OCI-LY3 (cell line): ENCODE results near the gene SORBS1.

Experiments used
- H2AFZ ChIP-seq: fragments of 200-600, 300-600 bp; shearing (Covaris generic); 2 replicates; pipeline ENCODE4 v1.6.0; 2014; ENCODE audit warnings: antibody characterized with exemption, low read depth, low read length
- H3K27ac ChIP-seq: fragments of 200-600, 300-600 bp; sonication (generic); 2 replicates; pipeline ENCODE4 v1.5.1; 2014; ENCODE audit warnings: mild to moderate bottlenecking, low read length, moderate library complexity, mixed read lengths
- H3K27me3 ChIP-seq: fragments of 200-600, 300-600 bp; sonication (generic); 2 replicates; pipeline ENCODE4 v1.6.1; 2014; ENCODE audit warnings: low read depth, low read length, mixed read lengths
- H3K36me3 ChIP-seq: fragments of 200-600, 300-600 bp; sonication (generic); replicated peaks from 2 replicates; pipeline ENCODE3; 2014; ENCODE audit warnings: low read depth, low read length, mixed read lengths
- H3K4me1 ChIP-seq: fragments of 300-600, 200-600 bp; sonication (generic); 2 replicates; pipeline ENCODE4 v1.6.1; 2014; ENCODE audit warnings: low read length, mixed read lengths
- H3K4me2 ChIP-seq: fragments of 200-600, 300-600 bp; sonication (generic); 2 replicates; pipeline ENCODE4 v1.6.1; 2014; ENCODE audit warnings: low read length, mixed read lengths
- H3K4me3 ChIP-seq: fragments of 300-600, 200-600 bp; sonication (generic); 2 replicates; pipeline ENCODE4 v1.5.1; 2014; ENCODE audit warnings: antibody characterized with exemption, mild to moderate bottlenecking, low read length, moderate library complexity
- H3K79me2 ChIP-seq: fragments of 300-600, 200-600 bp; shearing (Covaris generic); 2 replicates; pipeline ENCODE4 v1.6.1; 2014; ENCODE audit warnings: mild to moderate bottlenecking, low read length, mixed read lengths
- H3K9ac ChIP-seq: fragments of 300-600, 200-600 bp; shearing (Covaris generic); 2 replicates; pipeline ENCODE4 v1.6.0; 2014; ENCODE audit warnings: mild to moderate bottlenecking, low read length, moderate library complexity
- H3K9me3 ChIP-seq: fragments of 200-600, 300-600 bp; shearing (Covaris generic); 2 replicates; pipeline ENCODE4 v1.6.1; 2014; ENCODE audit warnings: low read length, mixed read lengths; ENCODE audit not compliant: insufficient read depth
- H4K20me1 ChIP-seq: fragments of 200-600, 300-600 bp; sonication (generic); 2 replicates; pipeline ENCODE4 v1.6.1; 2016; ENCODE audit warnings: low read length, mixed read lengths; ENCODE audit not compliant: insufficient read depth
- CTCF ChIP-seq: fragments of 200-600, 300-600 bp; sonication (generic); IDR thresholded peaks from 2 replicates; pipeline ENCODE4 v1.5.1; 2014; ENCODE audit warnings: antibody characterized with exemption, low read length, low read depth
- EZH2phosphoT487 ChIP-seq: fragments of 200-600 bp; shearing (Covaris generic); IDR thresholded peaks from 2 replicates; pipeline ENCODE4 v1.6.1; 2018; ENCODE audit warnings: antibody characterized with exemption, mixed run types, low read depth

SORBS1 gene

GRCh38 chr10:95451568-95452524 is 109.3 kb downstream of the SORBS1 start:
- H3K4me1 ChIP-seq: no peaks in the 10 kb centered on the region
- TF ChIP-seq CTCF (no peak), EZH2phosphoT487 (no peak)
- H3K27ac ChIP-seq: no peak overlapping the region
- no peak overlapping the region for H3K4me3 ChIP-seq
- H2AFZ ChIP-seq: no peak overlapping the region
- H3K79me2 ChIP-seq: no peaks in the 10 kb centered on the region
- no peaks in the 10 kb centered on the region for H4K20me1 ChIP-seq
- no peaks in the 10 kb centered on the region for H3K36me3 ChIP-seq
- no peak overlapping the region for H3K9ac ChIP-seq
- peaks cover 5% of the 10 kb centered on the region; the same call in 1 of the 2 replicates for H3K27me3 ChIP-seq
- no peaks in the 10 kb centered on the region for H3K9me3 ChIP-seq
- H3K4me2 ChIP-seq: no peak overlapping the region

- TF ChIP-seq CTCF (no peak), EZH2phosphoT487 (no peak)
- H3K27ac ChIP-seq: no peak overlapping the region
- peaks cover 3% of the 10 kb centered on the region; the same call in 1 of the 2 replicates for H3K27me3 ChIP-seq
- no peak overlapping the region for H3K4me3 ChIP-seq
- no peaks in the 10 kb centered on the region for H3K79me2 ChIP-seq
- H3K4me1 ChIP-seq: no peaks in the 10 kb centered on the region
- no peak overlapping the region for H3K4me2 ChIP-seq
- H4K20me1 ChIP-seq: no peaks in the 10 kb centered on the region
- no peaks in the 10 kb centered on the region for H3K9me3 ChIP-seq
- H3K9ac ChIP-seq: no peak overlapping the region
- H2AFZ ChIP-seq: no peak overlapping the region
- H3K36me3 ChIP-seq: no peaks in the 10 kb centered on the region
These were observed 110.0 kb downstream of the SORBS1 start for GRCh38 chr10:95451150-95451549.

- no peak overlapping the region for H3K9ac ChIP-seq
- H3K36me3 ChIP-seq: no peaks in the 10 kb centered on the region
- H3K4me3 ChIP-seq: no peak overlapping the region
- H3K4me2 ChIP-seq: no peak overlapping the region
- H4K20me1 ChIP-seq: no peaks in the 10 kb centered on the region
- H3K27ac ChIP-seq: no peak overlapping the region
- peaks cover 3% of the 10 kb centered on the region; the same call in 1 of the 2 replicates for H3K27me3 ChIP-seq
- H2AFZ ChIP-seq: no peak overlapping the region
- TF ChIP-seq EZH2phosphoT487 (no peak), CTCF (no peak)
- no peaks in the 10 kb centered on the region for H3K79me2 ChIP-seq
- H3K4me1 ChIP-seq: no peaks in the 10 kb centered on the region
- H3K9me3 ChIP-seq: no peaks in the 10 kb centered on the region
These were observed 111.0 kb downstream of the SORBS1 start for GRCh38 chr10:95450188-95450587.

- H3K36me3 ChIP-seq: no peaks in the 10 kb centered on the region
- no peaks in the 10 kb centered on the region for H3K27me3 ChIP-seq
- no peak overlapping the region for H3K4me3 ChIP-seq
- no peak overlapping the region for H3K4me2 ChIP-seq
- no peak overlapping the region for H3K9ac ChIP-seq
- no peaks in the 10 kb centered on the region for H4K20me1 ChIP-seq
- no peaks in the 10 kb centered on the region for H3K9me3 ChIP-seq
- no peak overlapping the region for H3K27ac ChIP-seq
- TF ChIP-seq EZH2phosphoT487: no peak
- H2AFZ ChIP-seq: no peak overlapping the region
- no peaks in the 10 kb centered on the region for H3K4me1 ChIP-seq
- no peaks in the 10 kb centered on the region for H3K79me2 ChIP-seq
These were observed 113.5 kb downstream of the SORBS1 start for GRCh38 chr10:95447685-95448084.
